HG03521 (cell line): ENCODE data around the gene ALX4.

ENCODE experiments used
- ATAC-seq: cut with Tn5 transposase; IDR thresholded peaks from one replicate; pipeline ENCODE4 v1.9.1; 2021; ENCODE audit warnings: mild to moderate bottlenecking, moderate library complexity; ENCODE audit not compliant: unreplicated experiment

ALX4 gene

GRCh38 chr11:44309478-44310205 is at the start of gene ALX4:
Gene ALX4, minus strand, starts transcription at chr11:44310139. Its CDS starts 77 bp downstream, at chr11:44310062.
- no peak for ATAC-seq

GRCh38 chr11:44359162-44359561 is 49.2 kb upstream of the ALX4 start:
- no peak for ATAC-seq

- ATAC-seq: no peak
These were observed 48.8 kb upstream of the ALX4 start for GRCh38 chr11:44358713-44359112.

GRCh38 chr11:44357711-44358110 is 47.8 kb upstream of the ALX4 start:
- ATAC-seq: no peak

- ATAC-seq: no peak
These were observed 46.4 kb upstream of the ALX4 start for GRCh38 chr11:44356351-44356750.

GRCh38 chr11:44351898-44352498 is 42.1 kb upstream of the ALX4 start:
- ATAC-seq: no peak

GRCh38 chr11:44351006-44351660 is 41.2 kb upstream of the ALX4 start:
- peak; percentile 81 for ATAC-seq

GRCh38 chr11:44349328-44349727 is 39.4 kb upstream of the ALX4 start:
- no peak for ATAC-seq

- no peak for ATAC-seq
These were observed 38.8 kb upstream of the ALX4 start for GRCh38 chr11:44348721-44349120.

- no peak for ATAC-seq
These were observed 38.2 kb upstream of the ALX4 start for GRCh38 chr11:44348114-44348513.

GRCh38 chr11:44347538-44347937 is 37.6 kb upstream of the ALX4 start:
- ATAC-seq: no peak

GRCh38 chr11:44346983-44347382 is 37.0 kb upstream of the ALX4 start:
- ATAC-seq: no peak

- ATAC-seq: no peak
These were observed 35.8 kb upstream of the ALX4 start for GRCh38 chr11:44345781-44346180.

GRCh38 chr11:44344921-44345320 is 35.0 kb upstream of the ALX4 start:
- no peak for ATAC-seq

- no peak for ATAC-seq
These were observed 34.5 kb upstream of the ALX4 start for GRCh38 chr11:44344423-44344820.

GRCh38 chr11:44343778-44344422 is 34.0 kb upstream of the ALX4 start:
- no peak for ATAC-seq

GRCh38 chr11:44342616-44343015 is 32.7 kb upstream of the ALX4 start:
- no peak for ATAC-seq

GRCh38 chr11:44340656-44341055 is 30.7 kb upstream of the ALX4 start:
- no peak for ATAC-seq

GRCh38 chr11:44339530-44339883 is 29.6 kb upstream of the ALX4 start:
- ATAC-seq: no peak

- no peak for ATAC-seq
These were observed 29.0 kb upstream of the ALX4 start for GRCh38 chr11:44338698-44339529.

GRCh38 chr11:44338026-44338425 is 28.1 kb upstream of the ALX4 start:
- no peak for ATAC-seq
